ENCODE results near the gene HIBCH.

DNA sequence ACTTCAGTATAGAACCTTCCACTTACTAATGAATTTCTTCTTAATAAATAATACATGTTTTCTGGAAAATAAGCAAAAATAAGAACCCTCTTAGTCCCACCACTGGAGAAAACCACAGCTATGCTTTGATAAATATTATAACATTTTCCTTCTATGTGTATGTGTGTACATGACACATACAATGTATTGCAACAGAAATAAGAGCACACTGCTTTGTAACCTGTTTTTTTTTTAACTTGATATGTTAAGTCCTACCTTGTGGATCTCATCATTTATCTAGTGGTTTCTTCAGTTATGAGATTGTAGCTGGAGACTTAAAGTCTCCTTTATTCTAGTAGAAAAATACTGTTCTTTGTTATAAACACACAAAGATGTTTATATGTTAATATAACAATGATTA is 40.9 kb upstream of the HIBCH start:
- TF ChIP-seq EZH2 (IDR thresholded peaks at IDR 0.05; ENCODE audit: insufficient read depth, low read length), result no peak
- TF ChIP-seq CTCF (IDR thresholded peaks at IDR 0.05; ENCODE audit: insufficient read depth, low read depth, low read length), result no peak

Data from astrocyte (in vitro differentiated cells and primary cell).